GM19397 (cell line): Measurements from ENCODE around the gene BCL7A.
"Not testable (repeated sequence)": the region's sequence is repeated elsewhere in the genome, so short reads cannot be mapped to it uniquely, and the experiment has no call there.

ENCODE experiments used
- ATAC-seq: cut with Tn5 transposase; IDR thresholded peaks from one replicate; pipeline ENCODE4 v1.9.1; 2021; ENCODE audit warnings: mild to moderate bottlenecking, moderate library complexity; ENCODE audit not compliant: unreplicated experiment

BCL7A gene

GRCh38 chr12:122093098-122093883, 71.6 kb downstream of the BCL7A start:
- no peak for ATAC-seq

GRCh38 chr12:122094137-122094734, 72.6 kb downstream of the BCL7A start:
- ATAC-seq: no peak

DNA sequence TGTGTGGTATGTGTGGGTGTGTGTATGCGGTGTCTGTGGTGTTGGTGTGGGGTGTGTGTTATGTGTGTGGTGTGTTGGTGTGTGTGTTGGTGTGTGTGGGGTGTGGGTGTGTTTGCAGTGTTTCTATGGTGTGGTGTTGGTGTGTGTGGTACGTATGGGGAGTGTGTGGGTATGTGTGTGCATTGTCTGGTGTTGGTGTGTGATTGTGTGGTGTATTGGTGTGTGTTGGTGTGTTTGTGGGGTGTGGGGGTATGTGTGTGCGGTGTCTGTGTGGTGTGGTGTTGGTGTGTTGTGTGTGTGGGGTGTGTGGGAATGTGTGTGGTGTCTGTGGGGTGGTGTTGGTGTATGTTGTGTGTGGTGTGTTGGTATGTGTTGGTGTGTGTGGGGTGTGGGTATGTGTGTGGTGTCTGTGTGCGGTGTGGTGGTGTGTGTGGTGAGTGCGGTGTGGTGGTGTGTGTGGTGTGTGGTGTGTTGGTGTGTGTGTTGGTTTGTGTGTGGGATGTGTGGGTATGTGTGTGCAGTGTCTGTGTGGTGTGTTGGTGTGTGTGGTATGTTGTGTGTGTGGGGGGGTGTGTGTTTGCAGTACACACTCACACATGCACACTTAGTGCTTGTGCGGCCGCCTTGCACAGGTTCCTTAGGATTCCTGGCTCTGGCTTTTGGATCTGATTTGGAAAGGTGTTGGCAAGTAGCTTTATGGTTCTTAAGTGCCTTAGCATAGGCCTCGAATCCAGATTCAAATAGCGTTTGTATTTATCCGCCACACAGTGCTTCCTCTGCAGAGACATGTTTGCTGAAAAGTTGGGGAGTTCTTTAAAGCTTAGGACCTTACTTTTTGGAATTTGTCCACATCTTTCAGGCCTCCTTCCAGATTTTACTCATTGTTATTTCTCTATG, 73.3 kb downstream of the BCL7A start:
- ATAC-seq: no peak

DNA sequence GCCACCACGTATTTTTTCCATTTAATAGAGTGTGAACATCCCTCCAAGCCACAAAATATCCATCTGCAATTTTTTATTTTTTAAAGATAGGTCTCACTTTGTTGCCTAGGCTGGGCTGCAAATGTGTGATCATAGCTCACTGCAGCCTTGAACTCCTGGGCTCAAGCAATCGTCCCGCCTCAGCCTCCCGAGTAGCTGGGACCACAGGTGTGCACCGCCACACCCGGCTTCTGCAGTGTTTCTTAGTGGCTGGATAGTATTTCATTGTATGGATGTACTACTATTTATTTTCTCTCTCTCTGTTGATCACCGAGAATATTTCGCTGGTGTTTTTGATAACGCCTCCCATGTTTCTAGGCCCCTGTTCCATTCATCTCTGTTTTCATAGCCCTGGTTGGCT, 74.3 kb downstream of the BCL7A start:
- ATAC-seq: no peak

- ATAC-seq: no peak
Observed at GRCh38 chr12:122096591-122097149, 75.0 kb downstream of the BCL7A start.

DNA sequence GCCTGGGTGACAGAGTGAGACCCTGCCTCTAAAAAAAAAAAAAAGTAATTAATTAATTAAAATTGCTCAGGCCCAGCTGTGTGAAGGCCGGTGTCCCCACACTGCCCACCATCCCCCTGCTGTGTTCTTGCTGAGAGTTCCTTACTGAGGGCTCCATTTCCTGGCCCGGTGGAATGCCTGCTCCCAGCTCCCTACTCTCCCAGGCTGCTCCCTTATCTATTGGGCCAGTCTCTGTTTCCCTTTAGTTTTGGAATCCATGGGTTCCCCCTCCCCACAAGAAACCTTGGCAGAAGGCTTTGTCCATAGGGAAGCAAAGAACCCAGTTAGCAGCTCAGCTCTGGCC, 75.9 kb downstream of the BCL7A start:
- ATAC-seq: no peak

DNA sequence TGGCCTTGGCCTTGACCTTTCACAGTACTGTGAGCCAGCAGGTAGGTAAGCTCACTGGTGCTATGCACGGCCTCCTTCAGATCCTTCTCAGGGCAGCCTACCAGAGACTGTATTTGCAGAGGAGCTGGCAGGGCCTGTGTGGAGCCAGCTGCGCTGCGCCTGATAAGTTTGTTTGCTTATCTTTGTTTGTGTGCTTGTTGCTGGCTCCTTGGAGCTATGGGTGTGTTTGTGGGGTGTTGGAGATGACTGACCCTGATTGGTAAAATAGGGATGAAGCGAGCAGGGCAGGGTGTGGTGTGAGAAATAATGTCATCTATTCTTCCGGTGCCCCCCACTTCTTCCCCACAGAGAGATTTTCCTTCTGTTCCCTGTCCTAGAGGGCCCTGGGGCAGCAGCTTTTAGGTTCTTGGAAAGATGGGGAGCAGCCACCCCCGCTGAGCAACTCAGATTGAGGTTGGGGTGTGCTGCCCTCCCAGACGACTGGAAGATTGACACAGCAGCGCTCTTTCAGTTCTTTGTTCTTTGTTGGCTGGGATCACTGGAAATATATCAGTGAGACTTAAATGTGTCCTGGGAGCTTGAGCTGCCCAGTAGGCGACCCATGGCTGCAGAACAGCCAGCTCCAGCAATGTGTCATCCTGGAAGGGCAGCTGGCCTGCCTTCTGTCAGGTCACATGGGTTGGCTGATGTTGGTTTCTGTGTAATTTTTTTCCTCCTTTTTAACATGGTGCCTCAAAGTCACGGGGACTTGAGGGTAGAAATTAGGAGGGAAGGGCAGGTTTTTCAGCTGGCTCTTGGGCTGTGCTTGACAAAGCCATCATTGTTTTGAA, 76.5 kb downstream of the BCL7A start:
- no peak for ATAC-seq

- no peak for ATAC-seq
Observed at GRCh38 chr12:122099280-122099749, 77.6 kb downstream of the BCL7A start.

DNA sequence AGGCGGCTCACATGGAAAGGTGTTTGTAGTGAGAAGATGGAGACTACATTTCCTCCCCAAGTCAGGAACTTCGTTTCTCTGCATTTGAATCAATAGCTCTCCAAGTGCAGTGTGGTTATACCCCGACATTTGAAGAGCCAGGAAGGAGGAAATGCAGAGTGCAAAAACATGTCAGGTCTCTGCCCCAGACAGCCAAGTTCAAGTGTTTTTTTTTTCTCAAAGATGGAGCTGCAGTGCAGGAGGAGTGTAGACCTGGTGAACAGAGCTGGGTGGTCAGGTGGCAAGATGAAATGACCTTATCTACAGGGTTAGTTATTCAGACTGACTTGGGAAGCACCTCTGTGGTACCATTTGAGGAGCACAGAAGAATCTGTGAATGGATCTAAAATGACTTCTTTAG, 78.2 kb downstream of the BCL7A start:
- ATAC-seq: no peak

DNA sequence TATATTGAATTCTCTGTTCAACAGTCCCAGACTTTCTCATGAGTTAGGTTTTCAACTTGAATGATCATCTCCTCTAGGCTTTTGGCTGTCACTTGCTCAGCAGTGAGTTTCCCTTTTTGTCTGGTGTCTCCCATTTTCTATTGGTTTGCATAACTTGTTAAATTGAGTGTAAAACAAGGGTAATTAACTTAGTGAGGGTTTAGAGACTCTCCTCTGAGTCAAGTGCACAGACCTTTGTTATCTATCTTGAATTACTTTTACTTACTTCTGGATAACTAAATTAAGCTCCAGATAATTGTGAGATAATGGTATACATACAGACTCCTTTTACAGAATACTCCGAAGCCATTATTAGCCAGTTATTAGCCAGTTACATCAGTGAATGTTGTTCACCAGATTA, 78.9 kb downstream of the BCL7A start:
- no peak for ATAC-seq

- ATAC-seq: no peak
Observed at GRCh38 chr12:122102331-122102730, 80.6 kb downstream of the BCL7A start.

DNA sequence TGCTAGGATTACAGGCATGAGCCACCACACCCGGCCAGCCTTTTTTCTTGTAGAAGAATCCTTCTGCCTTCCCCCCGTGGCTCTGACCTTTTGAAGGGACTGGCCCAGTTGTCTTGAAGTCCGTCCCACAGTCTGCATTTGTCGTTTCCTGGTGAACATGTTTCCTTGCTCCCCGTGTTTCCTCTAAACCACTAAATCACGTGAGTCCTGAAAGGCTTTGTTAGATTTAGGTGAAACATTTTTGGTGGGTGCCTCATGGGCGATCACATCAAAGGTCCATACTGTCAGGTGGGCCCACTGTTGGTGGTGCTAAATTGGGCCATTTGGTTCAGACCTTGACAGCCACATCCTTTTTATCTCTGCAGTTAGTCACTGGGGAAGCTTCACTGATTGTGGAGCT, 83.2 kb downstream of the BCL7A start:
- no peak for ATAC-seq

- not testable (repeated sequence) for ATAC-seq
Observed at GRCh38 chr12:122105496-122105895, 83.8 kb downstream of the BCL7A start.

DNA sequence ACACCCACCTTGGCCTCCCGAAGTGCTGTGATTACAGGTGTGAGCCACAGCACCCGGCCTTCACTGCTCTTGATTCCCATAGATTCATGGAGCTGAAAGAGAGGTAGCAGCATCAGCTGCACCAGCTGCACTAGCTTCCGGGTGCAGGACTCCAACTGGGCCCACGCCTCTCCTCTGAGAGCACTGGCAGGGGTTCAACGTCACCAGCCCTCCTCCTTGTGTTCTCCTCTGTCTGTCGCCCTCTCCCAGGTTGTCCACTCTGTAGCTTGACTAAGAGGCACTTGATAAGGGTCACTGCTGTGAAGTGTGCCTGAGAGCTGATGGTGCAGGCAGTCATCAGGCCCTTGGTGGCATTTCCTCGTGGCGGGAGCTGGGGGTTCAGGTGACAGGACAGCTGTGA, 85.2 kb downstream of the BCL7A start:
- no peak for ATAC-seq

GRCh38 chr12:122107261-122107660, 85.6 kb downstream of the BCL7A start:
- ATAC-seq: no peak

GRCh38 chr12:122111089-122111641, 89.5 kb downstream of the BCL7A start:
- no peak for ATAC-seq
